HG03060 (cell line): Measurements from ENCODE around the gene FRMD4A.

ENCODE experiments used
- ATAC-seq: cut with Tn5 transposase; IDR thresholded peaks from one replicate; pipeline ENCODE4 v1.9.1; 2021; ENCODE audit warnings: low read depth, moderate number of reproducible peaks; ENCODE audit not compliant: unreplicated experiment

FRMD4A gene

DNA sequence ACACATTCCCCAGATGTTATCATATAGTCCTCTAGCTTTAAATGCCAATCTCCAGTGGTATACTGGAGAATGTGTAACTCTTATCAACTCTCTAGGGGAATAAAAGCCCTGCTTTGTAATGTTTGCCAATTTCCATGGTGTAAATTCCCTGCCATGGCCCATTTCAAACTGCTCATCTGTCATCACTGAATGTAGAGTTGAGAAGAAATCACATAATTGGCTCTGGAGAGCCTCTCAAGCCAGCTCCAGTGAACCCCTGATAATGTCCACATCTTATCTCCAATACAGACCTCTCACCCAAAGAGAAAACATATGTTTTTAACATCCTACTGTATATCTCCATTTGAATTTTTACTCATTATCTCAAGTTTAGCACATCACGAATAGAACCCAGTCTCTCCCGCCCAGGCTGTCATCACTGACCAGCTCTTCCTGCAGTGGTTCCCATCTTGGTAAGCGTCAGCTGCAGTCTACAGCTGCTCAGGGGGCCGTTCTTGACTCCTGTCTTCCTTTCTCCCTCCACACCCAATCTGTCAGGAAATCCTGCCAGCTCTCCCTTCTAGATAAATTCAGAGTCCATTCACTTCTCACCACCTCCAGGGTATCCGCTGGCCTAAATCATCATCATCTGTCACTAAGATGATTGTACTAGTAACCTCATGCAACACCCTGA, 332.4 kb downstream of the FRMD4A start:
- ATAC-seq = no peak

DNA sequence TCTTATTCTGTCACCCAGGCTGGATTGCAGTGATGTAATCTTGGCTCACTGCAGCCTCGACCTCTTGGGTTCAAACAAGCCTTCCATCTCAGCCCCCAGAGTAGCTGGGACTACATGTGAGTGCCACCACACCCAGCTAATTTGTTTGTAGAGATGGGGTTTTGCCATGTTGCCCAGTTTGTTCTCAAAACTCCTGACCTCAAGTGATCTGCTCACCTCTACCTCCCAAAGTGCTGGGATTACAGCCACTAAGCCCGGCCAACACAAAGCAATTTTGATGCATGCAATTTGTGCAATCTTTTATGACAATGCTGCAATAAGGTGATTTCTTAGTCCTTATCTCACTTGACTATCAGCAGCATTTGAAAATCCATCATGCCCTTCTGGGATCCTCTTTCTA, 333.1 kb downstream of the FRMD4A start:
- ATAC-seq = no peak

DNA sequence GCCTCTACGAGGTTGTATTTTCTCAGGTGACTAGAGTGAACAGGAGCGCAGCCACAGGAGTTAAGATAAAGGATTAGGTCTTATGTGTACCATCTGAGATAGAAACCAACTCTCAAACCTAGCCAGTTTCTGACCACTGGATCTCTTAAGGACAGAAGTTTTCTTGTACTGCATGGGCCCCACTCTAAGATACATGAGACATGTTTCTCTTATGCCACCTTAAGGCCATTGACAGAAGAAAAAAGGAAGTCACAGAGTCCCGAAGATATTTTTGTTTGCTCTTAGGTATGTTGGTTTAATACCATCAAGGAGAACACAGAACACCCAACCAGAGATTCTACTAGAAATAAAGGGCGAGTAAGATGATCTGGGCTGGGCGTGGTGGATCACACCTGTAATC, 335.8 kb downstream of the FRMD4A start:
- ATAC-seq = no peak

DNA sequence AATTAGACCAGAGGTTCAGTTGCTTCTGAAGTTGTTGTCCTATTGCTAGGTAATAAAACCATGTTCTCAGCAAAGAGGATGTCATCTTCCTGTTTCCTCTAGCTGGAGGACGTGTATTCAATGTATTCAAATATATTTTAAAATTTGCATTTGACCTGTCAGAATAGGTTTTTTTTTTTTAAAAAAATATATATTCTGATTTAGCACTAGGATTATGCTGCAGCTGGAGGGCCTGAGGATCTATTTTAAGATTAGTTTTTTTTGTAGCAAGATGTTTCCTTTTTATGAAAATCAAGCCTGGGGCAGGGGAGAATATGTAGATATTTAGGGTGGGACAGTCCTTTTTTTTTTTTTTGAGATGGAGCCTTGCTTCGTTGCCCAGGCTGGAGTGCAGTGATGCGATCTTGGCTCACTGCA, 337.0 kb downstream of the FRMD4A start:
- no peak for ATAC-seq

DNA sequence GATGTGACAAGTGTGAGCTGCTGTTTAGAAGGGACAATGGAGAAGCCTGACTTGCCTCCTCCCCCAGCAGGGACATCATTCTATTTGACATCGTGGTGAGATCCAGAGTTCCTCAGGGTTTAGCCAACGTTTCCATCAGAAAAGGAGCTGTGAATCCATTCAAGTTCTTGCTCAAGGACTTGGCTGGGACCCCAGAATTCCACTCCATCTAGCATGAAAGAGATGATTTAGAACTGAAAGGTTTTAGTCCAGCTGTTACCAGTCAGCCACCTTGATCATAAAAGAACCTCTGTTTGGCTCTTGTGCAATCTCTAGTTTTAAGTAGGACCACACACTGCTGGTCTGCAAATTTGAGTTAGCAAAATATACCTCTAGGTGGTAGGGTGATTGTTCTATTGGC, 337.6 kb downstream of the FRMD4A start:
- no peak for ATAC-seq

DNA sequence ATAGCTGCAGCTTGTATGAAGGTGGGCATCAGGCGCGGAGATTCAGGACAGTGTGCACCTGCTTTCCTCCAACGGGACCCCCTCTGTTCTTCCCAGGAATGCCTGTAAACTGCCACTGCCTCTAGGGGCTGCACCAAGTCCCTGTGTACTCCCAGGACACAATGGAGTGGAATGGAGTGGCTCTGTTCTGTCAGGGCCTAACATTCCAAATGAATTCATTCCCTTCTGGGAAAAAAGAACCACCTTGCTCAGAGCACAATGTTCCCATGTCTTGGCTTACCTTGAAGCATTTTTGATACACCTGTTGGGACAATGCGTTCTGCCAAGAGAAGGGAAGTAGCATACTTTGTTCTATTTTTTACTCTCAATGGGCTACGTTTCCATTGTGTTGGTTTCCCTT, 339.4 kb downstream of the FRMD4A start:
- ATAC-seq = no peak

DNA sequence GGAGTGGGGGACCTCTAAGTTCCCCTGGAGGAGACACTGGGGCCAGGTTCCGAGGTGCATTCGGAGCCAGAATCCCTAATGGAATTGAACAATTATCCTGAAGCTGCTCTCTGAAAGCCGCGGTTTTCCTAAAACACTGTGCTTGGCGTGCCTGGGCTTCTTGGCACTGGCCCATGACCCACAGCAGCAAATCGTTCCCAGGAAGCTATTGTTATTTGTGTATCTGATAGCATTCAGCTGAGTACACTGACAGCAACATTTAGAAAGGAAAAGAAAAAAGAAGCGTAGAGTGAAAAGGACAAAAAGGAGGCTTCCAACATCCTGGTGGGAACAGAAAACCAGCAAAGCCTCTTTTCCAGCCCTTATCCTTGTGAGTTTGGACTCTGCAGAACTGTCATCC, 339.8 kb downstream of the FRMD4A start:
- no peak for ATAC-seq

DNA sequence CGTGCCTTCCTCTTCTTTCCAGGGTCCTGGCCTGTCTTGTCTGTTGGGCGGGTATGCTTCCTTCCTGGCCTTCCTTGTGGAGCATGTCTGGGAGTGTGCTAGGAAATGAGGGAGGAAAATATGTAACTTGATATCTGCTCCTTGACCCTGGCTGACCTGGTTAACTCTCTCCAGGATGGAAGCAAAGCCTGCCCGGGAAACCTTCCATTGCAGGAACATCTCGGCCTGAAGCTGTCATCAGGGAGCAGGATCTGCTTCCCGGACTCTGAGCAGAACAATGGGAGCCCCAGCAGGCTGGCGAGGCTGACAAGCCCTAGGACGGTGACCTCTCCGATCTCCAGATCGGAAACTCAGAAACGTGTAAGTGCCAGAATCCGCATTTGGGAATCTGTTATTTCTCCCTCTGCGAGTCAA, 340.3 kb downstream of the FRMD4A start:
- ATAC-seq = no peak

DNA sequence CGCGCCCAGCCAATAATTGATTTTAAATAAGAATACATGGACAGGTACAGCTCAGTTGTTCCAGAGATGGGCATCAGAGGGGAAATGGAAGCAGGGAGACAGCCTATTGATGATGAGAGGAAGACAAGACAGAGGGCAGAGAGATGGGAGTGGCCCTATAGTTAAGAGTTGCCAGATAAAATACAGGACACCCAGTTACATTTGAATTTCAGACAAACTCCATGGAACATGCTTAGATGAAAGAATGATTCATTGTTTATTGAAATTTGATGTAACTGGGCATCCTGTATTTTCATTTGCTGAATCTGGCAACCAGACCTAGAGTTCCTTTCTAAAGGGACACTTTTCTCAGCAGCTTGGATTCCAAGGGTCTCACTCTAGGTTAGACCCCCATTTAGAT, 341.1 kb downstream of the FRMD4A start:
- no peak for ATAC-seq

DNA sequence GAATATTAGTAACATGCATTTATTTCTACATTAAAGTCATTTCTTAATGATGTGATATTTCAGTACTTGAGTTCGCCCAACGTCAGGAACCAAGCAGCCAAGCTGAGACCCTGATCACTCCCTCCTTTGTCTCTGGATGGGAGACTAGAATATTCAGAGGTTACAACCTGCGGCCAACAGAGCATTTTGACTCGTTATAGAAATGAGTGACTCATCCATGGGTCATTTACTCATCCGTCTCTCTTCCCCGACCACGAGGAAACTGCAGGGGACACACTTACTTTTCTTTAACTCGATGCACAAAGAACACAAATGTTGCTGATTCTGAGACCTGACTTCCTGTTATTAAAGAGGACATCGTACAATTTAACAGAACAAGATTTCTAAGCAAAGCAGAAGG, 343.3 kb downstream of the FRMD4A start:
- ATAC-seq = no peak

DNA sequence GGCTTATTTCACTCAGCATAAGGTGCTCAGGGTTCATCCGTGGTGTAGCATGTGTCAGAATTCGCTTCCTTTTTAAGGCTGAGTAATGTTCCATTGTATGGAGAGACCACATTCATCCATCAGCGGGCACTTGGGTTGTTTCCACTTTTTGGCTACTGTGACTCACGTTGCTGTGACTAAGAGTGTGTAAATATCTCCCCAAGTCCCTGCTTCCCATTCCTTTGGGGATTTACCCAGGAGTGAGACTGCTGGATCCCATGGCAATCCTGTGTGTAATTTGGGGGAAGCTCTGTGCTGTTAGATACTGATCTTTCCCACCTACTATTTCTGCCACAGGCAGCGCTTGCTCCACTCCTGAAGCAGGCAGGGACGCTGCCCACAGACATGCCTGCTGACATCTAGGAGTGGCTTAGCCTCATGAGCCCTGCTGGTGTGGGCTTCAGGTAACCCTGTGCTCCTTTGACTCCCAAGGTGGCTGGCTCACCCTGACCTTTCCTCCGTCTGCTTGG, 346.0 kb downstream of the FRMD4A start:
- no peak for ATAC-seq

DNA sequence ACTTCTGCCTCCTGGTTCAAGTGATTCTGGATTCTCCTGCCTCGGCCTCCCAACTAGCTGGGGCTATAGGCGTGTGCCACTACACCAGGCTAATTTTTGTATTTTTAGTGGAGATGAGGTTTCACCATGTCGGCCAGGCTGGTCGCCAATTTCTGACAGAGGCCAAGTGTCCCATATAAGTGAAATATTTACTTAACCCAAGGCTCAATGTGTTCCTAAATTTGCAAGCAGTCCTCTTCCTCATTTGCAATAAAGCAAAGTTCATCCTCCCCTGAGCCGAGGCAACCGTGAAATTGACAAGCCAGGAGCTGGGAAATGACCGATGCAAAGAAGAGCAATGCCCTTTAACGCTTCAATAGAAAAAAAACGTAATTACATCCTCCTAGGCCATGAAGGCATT, 347.7 kb downstream of the FRMD4A start:
- no peak for ATAC-seq

DNA sequence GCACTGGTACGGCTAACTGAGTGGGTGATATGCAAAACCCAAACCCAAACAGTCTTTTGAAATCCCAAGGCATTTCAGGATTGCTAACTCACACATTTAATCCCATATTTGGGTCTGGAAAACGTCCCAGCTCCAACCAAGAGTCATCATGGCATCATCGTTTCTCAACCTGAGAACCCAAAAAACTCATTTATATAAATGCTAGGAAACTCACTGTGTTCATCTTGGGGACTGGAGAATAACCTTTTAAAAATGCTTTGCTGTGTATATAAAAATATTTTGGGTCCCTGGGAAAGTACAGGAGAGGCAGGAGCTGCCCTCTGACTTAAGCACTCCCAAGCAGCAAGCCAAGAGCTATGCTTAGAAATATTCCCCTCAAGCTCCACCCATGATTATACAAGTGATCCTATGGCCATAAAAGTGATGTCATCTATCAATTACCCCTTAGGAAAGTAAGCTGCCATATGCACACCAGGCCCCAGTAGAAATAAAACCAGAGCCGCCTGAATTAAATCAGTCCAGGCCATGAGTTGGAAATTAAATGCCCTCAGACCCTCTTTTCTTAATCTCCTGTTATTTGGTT, 352.1 kb downstream of the FRMD4A start:
- ATAC-seq = no peak

DNA sequence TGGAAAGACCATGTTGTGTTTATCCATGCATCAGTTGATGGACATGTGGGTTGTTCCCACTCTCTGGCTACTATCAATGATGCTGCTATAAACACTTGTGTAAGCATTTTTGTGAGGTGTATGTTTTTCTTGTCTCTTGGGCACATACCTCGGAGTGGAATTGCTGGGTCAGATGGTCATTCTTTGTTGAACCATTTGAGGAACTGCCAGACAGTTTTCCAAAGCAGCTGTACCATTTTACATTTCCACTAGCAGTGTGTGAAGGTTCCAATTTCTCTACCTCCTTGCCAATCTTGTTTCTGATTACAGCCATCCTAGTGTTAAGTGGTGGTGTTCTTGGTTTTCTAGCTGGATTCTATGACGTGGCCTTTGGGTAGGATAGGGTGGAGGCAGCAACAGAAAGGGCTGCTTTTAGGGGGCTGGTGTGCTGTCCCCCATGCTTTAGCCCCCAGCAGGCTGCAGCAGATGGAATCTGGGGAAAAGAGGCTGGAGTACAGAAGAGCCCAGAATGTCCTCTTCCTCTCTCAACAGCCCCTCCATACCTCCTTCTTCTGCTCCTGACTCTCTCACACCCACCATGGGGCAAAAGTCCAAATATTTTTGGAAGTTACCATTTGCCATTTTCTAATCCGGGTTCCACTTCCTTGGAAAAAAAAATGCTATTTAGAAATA, 352.7 kb downstream of the FRMD4A start:
- no peak for ATAC-seq

DNA sequence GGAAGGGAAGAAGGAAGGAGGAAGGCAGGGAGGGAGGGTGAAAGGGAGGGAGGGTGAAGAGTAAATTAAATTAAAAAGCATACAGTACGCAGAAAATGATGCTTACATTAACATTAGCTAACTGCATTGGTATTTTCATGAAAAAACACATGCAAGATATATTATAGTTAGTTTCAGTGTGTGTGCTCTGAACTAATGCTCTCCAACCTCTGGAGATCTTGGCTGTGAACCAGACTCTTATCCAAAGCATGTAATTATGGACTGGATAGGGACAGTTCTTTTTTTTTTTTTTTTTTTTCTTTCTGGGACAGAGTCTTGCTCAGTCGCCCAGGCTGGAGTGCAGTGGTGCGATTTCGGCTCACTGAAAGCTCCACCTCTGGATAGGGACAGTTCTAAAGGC, 357.0 kb downstream of the FRMD4A start:
- no peak for ATAC-seq

DNA sequence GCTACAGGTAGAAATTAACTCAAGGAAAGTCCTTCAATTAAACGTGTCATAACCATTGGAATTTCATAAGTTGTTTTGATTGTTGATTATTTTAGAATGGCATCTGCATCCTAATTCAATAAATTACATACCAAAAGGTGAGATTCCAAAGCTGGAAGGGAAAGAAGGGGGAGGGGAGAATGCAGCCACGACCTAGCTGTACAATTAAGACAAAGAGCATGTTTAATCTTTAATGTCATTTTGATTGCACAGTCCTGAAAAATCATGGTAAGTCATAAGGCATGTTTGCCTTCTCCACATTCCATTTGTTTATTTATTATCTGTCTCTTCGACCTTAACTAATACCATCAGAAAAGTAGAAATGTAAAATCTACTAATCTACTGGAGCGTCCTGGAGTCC, 358.1 kb downstream of the FRMD4A start:
- no peak for ATAC-seq

DNA sequence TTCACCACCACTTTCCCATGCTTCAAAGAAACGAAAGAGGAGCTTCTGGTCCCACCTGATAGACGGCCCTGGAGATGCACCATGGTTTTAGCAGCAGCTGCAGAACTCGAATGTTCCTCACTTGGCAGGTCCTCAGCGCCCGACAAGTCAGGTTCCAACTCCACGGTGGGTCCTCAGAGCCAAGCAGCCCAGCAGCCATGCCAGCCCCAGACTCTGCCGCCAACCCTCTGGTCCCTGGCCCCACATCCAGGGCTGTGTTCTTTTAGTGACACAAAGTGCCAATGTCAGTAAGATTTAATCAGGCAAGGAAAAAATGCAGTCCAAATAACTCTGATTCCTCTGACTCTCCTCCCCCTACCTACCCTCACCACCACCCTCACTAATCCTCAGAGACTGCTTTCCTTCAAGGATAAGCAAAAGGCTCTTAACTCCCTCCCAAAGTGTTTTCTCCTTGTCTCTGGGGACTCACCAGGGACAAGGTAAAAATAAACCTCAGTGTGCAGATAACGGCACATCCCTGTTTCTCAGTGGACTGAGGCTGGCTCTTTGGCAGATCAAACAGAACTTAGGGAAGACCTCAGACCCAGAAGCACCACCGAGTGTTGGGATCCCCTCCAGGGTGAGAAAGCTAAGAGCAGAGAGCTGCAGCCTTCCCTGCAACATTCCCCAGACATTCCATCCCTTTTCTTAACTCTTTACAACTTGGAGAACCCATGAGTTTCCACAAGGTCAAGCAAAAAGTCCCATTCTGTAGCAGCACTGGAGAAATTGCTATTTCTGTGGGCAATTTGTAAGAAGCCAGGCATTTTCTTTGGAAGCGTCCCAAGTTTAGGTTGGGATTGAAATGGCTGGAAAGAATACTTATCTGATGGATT, 358.9 kb downstream of the FRMD4A start:
- ATAC-seq = no peak

DNA sequence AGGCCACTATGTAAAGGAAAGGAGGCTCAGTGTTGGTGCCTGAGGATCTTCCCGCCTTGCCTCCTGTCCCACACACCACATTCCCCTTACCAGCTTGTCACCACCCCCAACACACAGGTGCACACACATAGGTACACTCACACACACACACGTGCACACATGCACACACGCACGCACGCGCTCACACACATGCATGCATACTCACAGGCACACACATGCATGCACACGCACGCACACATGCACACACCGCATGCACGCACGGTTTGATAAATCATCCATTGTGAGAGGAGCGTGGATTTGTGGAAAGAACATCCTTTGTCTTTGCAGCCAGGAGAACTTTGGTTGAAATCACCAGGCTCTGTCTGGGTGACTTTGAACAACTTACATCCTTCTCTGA, 359.8 kb downstream of the FRMD4A start:
- no peak for ATAC-seq

DNA sequence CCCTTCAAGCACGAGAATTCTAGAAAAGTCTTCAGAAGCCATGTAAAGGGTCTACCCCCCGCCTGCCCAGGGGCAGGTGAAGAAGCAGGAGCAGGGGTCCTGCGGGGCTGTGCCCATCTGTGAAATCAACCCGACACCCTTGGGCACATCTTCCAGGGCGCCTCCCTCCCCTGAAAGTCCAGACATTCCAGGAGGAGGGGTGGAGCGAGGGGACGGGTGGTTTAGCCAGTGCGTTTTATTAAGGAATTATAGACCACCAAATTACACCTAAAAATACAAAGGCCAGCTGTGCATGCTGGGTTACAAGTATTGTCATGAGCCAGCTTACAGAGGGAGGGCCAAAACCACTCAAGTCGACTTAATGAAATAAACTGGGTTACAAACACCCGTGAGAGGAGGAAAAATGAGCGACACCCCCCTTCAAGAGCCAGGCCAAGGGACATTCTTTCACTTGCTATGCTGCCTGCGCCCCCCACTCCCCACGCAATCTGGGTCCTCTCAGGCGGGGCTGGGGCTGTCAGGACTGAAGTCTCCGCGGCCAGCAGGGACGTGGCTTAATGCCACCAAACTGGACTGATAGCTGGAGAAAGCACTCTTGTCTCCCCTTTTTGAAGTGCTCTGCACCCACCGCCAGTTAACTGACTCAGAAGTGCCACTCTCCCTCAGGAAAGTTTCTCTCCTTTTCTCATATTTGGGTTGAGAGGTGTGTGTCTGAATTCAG, 360.3 kb downstream of the FRMD4A start:
- ATAC-seq = no peak

DNA sequence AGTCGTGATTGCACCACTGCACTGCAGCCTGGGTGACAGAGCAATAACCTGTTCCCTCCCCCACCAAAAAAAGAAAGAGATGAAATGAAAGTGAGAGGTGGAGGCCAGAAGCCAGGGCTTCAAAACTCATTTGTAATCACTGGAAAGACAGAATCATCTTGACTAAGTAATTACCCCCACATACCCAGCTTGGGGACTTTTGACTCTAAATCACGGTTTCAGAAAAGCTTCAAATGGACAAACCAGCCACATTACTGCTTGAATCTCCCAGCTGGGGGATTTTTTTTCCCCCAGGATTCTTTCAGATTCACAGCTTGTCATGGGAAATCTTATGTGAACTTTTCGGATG, 361.0 kb downstream of the FRMD4A start:
- no peak for ATAC-seq
